ENCODE measurements around the gene YPEL1. TPM values are rescaled to one million over a fixed set of nuclear protein-coding genes. Genes with fewer than 3 reads are reported as not detected.
A peak's percentile ranks its signal among the peaks of the same experiment; 100 is the strongest.
"Not testable (repeated sequence)": the region's sequence is repeated elsewhere in the genome, so short reads cannot be mapped to it uniquely, and the experiment has no call there.

The YPEL1 gene
- total RNA-seq, 5 donors from 2014 or later (not counting 1 experiment from before 2014, with no cell fraction given): 8.2 to 12.6 (median 9.9) TPM

- Mint-ChIP-seq H3K4me3 (no peak overlapping the region), H3K4me1 (peaks cover 4 to 13% (median 9%) of the 10 kb centered on the region in 3 donors), H3K9me3 (no peaks in the 10 kb centered on the region), H3K36me3 (no peaks in the 10 kb centered on the region), H3K27me3 (no peaks in the 10 kb centered on the region), H3K27ac (no peak overlapping the region)
- no peak overlapping the region for H3K4me3 ChIP-seq (ENCODE audit: control insufficient read depth in 1 of 2, extremely low read depth in 1 of 2, low read length in 1 of 2)
- ATAC-seq (replicated peaks in 1 of 4) (no peak), DNase-seq (no peak)
- no peaks in the 10 kb centered on the region for H3K36me3 ChIP-seq (ENCODE audit: control insufficient read depth in 2 of 2, extremely low read depth in 1 of 2, insufficient read depth in 1 of 2, low read length in 1 of 2)
- WGBS (ENCODE audit: insufficient coverage): 95% methylated on average over 9 of the region's 10 CpGs
- peaks cover 0 to 14% of the 10 kb centered on the region in 2 experiments for H3K4me1 ChIP-seq (ENCODE audit: control insufficient read depth in 1 of 2, extremely low read depth in 1 of 2, insufficient read depth in 2 of 2, low read length in 2 of 2)
- ChIA-PET POLR2A (no interaction called here), CTCF (no interaction called here)
- H3K27me3 ChIP-seq (replicated peaks in 1 of 2; ENCODE audit: control insufficient read depth in 2 of 2, extremely low read depth in 1 of 2, insufficient read depth in 2 of 2, low read length in 1 of 2): no peaks in the 10 kb centered on the region
- no peaks in the 10 kb centered on the region for H3K9me3 ChIP-seq
- no peak overlapping the region for H3K27ac ChIP-seq (ENCODE audit: low read length)
These were observed 7.8 kb downstream of the YPEL1 start for GRCh38 chr22:21727768-21728167.

DNA sequence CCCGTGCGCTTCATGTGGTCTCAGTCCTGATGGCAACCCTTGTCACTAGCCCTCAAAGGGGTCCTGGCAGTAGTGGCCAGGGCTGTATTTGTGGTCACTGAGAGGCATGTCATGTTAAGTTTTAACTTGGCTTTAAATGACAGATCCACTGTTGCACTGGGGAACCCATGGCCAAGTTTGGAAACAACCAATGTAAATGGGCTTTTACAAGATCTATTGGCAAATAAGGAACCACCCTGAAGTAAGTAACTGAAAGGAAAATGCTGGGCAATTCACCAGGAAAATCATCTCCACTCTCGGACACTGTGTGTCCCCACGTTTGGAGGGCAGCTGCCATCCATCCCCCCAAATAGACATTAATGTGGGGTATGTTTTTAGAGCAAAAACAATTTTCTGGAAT, 8.4 kb downstream of the YPEL1 start:
- WGBS (ENCODE audit: insufficient coverage): 85% methylated on average over 2 of the region's 4 CpGs
- POLR2A ChIA-PET: no interaction called here

DNA sequence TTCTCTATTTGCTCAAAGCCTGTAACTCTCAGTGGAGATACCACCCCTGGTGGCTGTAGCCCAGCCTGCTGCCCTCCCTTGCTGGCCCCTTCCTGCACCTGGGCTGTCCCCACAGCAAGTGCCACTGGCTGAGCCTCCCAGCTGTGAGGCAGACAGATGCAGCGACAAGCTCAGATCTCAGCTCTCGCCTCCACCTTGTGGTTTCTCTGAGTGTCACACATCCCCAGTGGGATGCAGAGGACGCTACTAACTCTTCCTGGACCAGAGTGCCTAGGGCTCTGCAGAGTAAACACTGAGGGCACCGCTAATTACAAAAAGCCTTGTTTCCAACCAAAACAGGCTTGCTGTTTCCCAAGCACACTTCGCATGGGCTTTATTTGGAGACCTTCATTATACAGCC, 8.9 kb downstream of the YPEL1 start:
- H3K4me1 ChIP-seq (ENCODE audit: control insufficient read depth in 1 of 2, extremely low read depth in 1 of 2, insufficient read depth in 2 of 2, low read length in 2 of 2): peaks cover 0 to 14% of the 10 kb centered on the region in 2 experiments
- Mint-ChIP-seq H3K27ac (no peak overlapping the region), H3K9me3 (no peaks in the 10 kb centered on the region), H3K36me3 (peaks cover 2% of the 10 kb centered on the region), H3K27me3 (no peaks in the 10 kb centered on the region), H3K4me3 (no peak overlapping the region), H3K4me1 (peaks cover 4 to 10% (median 9%) of the 10 kb centered on the region in 3 donors)
- no peak overlapping the region for H3K4me3 ChIP-seq (ENCODE audit: control insufficient read depth in 1 of 2, extremely low read depth in 1 of 2, low read length in 1 of 2)
- ATAC-seq (replicated peaks in 1 of 4) (peak; percentile 57 to 82 (median 71)), DNase-seq (peak in 28 of 35 experiments; percentile 3 to 62 (median 24))
- no peaks in the 10 kb centered on the region for H3K27me3 ChIP-seq (replicated peaks in 1 of 2; ENCODE audit: control insufficient read depth in 2 of 2, extremely low read depth in 1 of 2, insufficient read depth in 2 of 2, low read length in 1 of 2)
- no peaks in the 10 kb centered on the region for H3K9me3 ChIP-seq
- ChIA-PET POLR2A (no interaction called here), CTCF (interaction anchor here in 1 of 2 donors (1.0 kb wide), 1 partner anchor 13 kb away, joined by 3 read pairs; no protein-coding TSS in a partner anchor)
- WGBS (ENCODE audit: insufficient coverage): 17% methylated on average over 5 of the region's 5 CpGs
- no peaks in the 10 kb centered on the region for H3K36me3 ChIP-seq (ENCODE audit: control insufficient read depth in 2 of 2, extremely low read depth in 1 of 2, insufficient read depth in 1 of 2, low read length in 1 of 2)
- H3K27ac ChIP-seq (ENCODE audit: low read length): no peak overlapping the region

More for the DNA sequence above, 8.4 kb downstream of the YPEL1 start:
- Mint-ChIP-seq H3K27me3 (no peaks in the 10 kb centered on the region), H3K36me3 (no peaks in the 10 kb centered on the region), H3K4me1 (peaks cover 4 to 12% (median 9%) of the 10 kb centered on the region in 3 donors), H3K9me3 (no peaks in the 10 kb centered on the region), H3K4me3 (no peak overlapping the region), H3K27ac (no peak overlapping the region)
- CTCF ChIA-PET: interaction anchor here in 1 of 2 donors (1.0 kb wide), 1 partner anchor 13 kb away, joined by 3 read pairs; no protein-coding TSS in a partner anchor
- H3K4me1 ChIP-seq (ENCODE audit: control insufficient read depth in 1 of 2, extremely low read depth in 1 of 2, insufficient read depth in 2 of 2, low read length in 2 of 2): peaks cover 0 to 14% of the 10 kb centered on the region in 2 experiments
- DNase-seq (no peak), ATAC-seq (replicated peaks in 1 of 4) (no peak)
- no peaks in the 10 kb centered on the region for H3K36me3 ChIP-seq (ENCODE audit: control insufficient read depth in 2 of 2, extremely low read depth in 1 of 2, insufficient read depth in 1 of 2, low read length in 1 of 2)
- H3K27ac ChIP-seq (ENCODE audit: low read length): no peak overlapping the region
- H3K4me3 ChIP-seq (ENCODE audit: control insufficient read depth in 1 of 2, extremely low read depth in 1 of 2, low read length in 1 of 2): no peak overlapping the region
- no peaks in the 10 kb centered on the region for H3K9me3 ChIP-seq
- H3K27me3 ChIP-seq (replicated peaks in 1 of 2; ENCODE audit: control insufficient read depth in 2 of 2, extremely low read depth in 1 of 2, insufficient read depth in 2 of 2, low read length in 1 of 2): no peaks in the 10 kb centered on the region

DNA sequence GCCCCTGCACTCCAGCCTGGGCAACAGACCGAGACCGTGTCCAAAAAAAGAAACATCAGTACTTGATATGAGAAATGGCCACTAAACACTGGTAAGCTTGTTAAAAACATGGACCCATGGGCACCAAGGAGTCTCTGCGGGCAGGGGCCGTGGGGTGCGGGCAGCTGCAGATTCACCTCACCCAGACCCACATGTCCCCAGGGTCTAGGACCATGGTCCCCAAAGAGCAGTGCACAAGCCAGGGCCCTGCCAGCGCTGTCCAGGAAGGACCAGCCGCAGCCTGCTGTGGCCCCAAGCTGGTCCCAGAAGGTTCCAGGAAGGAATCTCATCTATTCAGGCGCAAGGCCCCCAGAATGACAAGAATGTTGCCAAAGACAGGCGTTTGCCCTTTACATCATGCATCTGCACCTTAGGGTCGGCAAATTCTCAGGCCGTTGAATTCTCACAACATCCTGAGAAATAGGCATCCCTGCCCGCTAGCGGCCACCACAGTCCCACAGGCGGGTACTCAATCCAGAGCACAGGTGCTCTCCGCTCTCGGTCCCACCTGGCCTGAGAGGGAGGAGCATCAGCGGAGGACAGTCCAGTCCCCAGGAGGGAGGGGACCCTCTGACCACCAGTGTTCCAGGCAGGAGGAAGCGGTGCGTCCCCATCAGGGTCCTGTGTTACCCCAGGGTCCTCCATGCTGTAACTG, 9.5 kb downstream of the YPEL1 start:
- ATAC-seq (replicated peaks in 1 of 4) (no peak), DNase-seq (no peak)
- Mint-ChIP-seq H3K36me3 (peaks cover 2% of the 10 kb centered on the region), H3K27me3 (no peaks in the 10 kb centered on the region), H3K4me1 (peaks cover 4 to 10% (median 9%) of the 10 kb centered on the region in 3 donors), H3K4me3 (no peak overlapping the region), H3K27ac (no peak overlapping the region), H3K9me3 (no peaks in the 10 kb centered on the region)
- Histone ChIP-seq H3K36me3 (ENCODE audit: control insufficient read depth in 2 of 2, extremely low read depth in 1 of 2, insufficient read depth in 1 of 2, low read length in 1 of 2) (no peaks in the 10 kb centered on the region), H3K4me1 (ENCODE audit: control insufficient read depth in 1 of 2, extremely low read depth in 1 of 2, insufficient read depth in 2 of 2, low read length in 2 of 2) (peaks cover 0 to 14% of the 10 kb centered on the region in 2 experiments), H3K27me3 (replicated peaks in 1 of 2; ENCODE audit: control insufficient read depth in 2 of 2, extremely low read depth in 1 of 2, insufficient read depth in 2 of 2, low read length in 1 of 2) (no peaks in the 10 kb centered on the region), H3K9me3 (no peaks in the 10 kb centered on the region), H3K4me3 (ENCODE audit: control insufficient read depth in 1 of 2, extremely low read depth in 1 of 2, low read length in 1 of 2) (no peak overlapping the region), H3K27ac (ENCODE audit: low read length) (no peak overlapping the region)
- POLR2A ChIA-PET: no interaction called here
- CTCF ChIA-PET: interaction anchor here in 1 of 2 donors (1.0 kb wide), 1 partner anchor 12 kb away, joined by 3 read pairs; no protein-coding TSS in a partner anchor
- WGBS (ENCODE audit: insufficient coverage): 92% methylated on average over 14 of the region's 19 CpGs

- H3K4me1 ChIP-seq (ENCODE audit: control insufficient read depth in 1 of 2, extremely low read depth in 1 of 2, insufficient read depth in 2 of 2, low read length in 2 of 2): peaks cover 0 to 14% of the 10 kb centered on the region in 2 experiments
- H3K27ac Mint-ChIP-seq; H3K4me3 ChIP-seq (ENCODE audit: control insufficient read depth in 1 of 2, extremely low read depth in 1 of 2, low read length in 1 of 2); DNase-seq; H3K9me3 Mint-ChIP-seq; H3K27ac ChIP-seq (ENCODE audit: low read length); H3K36me3 Mint-ChIP-seq; H3K27me3 ChIP-seq (replicated peaks in 1 of 2; ENCODE audit: control insufficient read depth in 2 of 2, extremely low read depth in 1 of 2, insufficient read depth in 2 of 2, low read length in 1 of 2); POLR2A ChIA-PET; H3K27me3 Mint-ChIP-seq; H3K4me3 Mint-ChIP-seq; H3K36me3 ChIP-seq (ENCODE audit: control insufficient read depth in 2 of 2, extremely low read depth in 1 of 2, insufficient read depth in 1 of 2, low read length in 1 of 2); H3K9me3 ChIP-seq; ATAC-seq (replicated peaks in 1 of 4): not testable (repeated sequence)
- WGBS (ENCODE audit: insufficient coverage): 100% methylated on average over 2 of the region's 3 CpGs
- peaks cover 4 to 10% (median 9%) of the 10 kb centered on the region in 3 donors for H3K4me1 Mint-ChIP-seq
- CTCF ChIA-PET: interaction anchor here in 1 of 2 donors (0.7 kb wide), 2 partner anchors 9 to 37 kb away, joined by 3 to 5 read pairs; no protein-coding TSS in a partner anchor
These were observed 11.1 kb downstream of the YPEL1 start for GRCh38 chr22:21724496-21724895.

- ATAC-seq (replicated peaks in 1 of 4); H3K36me3 Mint-ChIP-seq; DNase-seq; POLR2A ChIA-PET; H3K4me1 ChIP-seq (ENCODE audit: control insufficient read depth in 1 of 2, extremely low read depth in 1 of 2, insufficient read depth in 2 of 2, low read length in 2 of 2); H3K4me1 Mint-ChIP-seq; H3K27ac ChIP-seq (ENCODE audit: low read length); H3K4me3 ChIP-seq (ENCODE audit: control insufficient read depth in 1 of 2, extremely low read depth in 1 of 2, low read length in 1 of 2); H3K9me3 ChIP-seq; H3K27me3 ChIP-seq (replicated peaks in 1 of 2; ENCODE audit: control insufficient read depth in 2 of 2, extremely low read depth in 1 of 2, insufficient read depth in 2 of 2, low read length in 1 of 2); H3K9me3 Mint-ChIP-seq; H3K27ac Mint-ChIP-seq; H3K4me3 Mint-ChIP-seq; CTCF ChIA-PET; H3K36me3 ChIP-seq (ENCODE audit: control insufficient read depth in 2 of 2, extremely low read depth in 1 of 2, insufficient read depth in 1 of 2, low read length in 1 of 2); H3K27me3 Mint-ChIP-seq: not testable (repeated sequence)
- 100% methylated on average over 5 of the region's 15 CpGs for WGBS (ENCODE audit: insufficient coverage)
These were observed 14.3 kb downstream of the YPEL1 start for GRCh38 chr22:21721195-21721852.

Measured in T-cell (primary cell).